ENCODE results near the gene NUP205. TPM values are rescaled to one million over a fixed set of nuclear protein-coding genes. Genes with fewer than 3 reads are reported as not detected.
A peak's percentile ranks its signal among the peaks of the same experiment; 100 is the strongest.

The NUP205 gene
- total and polyA plus RNA-seq, 2 of the 13 experiments (the other 11 are each of a cell fraction or from before 2014, with no cell fraction given): 46.2 to 87.2 TPM

- TF ChIP-seq CCAR2 (optimal IDR thresholded peaks at IDR 0.05; ENCODE audit: low read depth, low read length) (no peak), PRDM10 (CRISPR knock-in tag; IDR thresholded peaks at IDR 0.05; ENCODE audit: low read depth) (no peak), AFF4 (CRISPR knock-in tag; IDR thresholded peaks at IDR 0.05) (no peak), MIER3 (CRISPR knock-in tag; IDR thresholded peaks at IDR 0.05; ENCODE audit: borderline replicate concordance) (no peak), U2AF2 (IDR thresholded peaks at IDR 0.05; ENCODE audit: low read depth, low read length) (no peak), ETS1 (CRISPR knock-in tag; IDR thresholded peaks at IDR 0.05) (no peak), ZNF687 (CRISPR knock-in tag; IDR thresholded peaks at IDR 0.05) (no peak), MAFK (conservative IDR thresholded peaks at IDR 0.05 in 1 of 2, IDR thresholded peaks at IDR 0.05 in 1 of 2; ENCODE audit: low read length in 2 of 2) (0 out of 4 replicates have a peak, but pooled peaks of 1 of the 2 experiments have one; percentile 22), ZNF569 (CRISPR knock-in tag; IDR thresholded peaks at IDR 0.05; ENCODE audit: borderline replicate concordance) (no peak)
- Histone ChIP-seq H3K36me3 (replicated peaks in 1 of 2; ENCODE audit: control insufficient read depth in 1 of 2, insufficient read depth in 2 of 2, low read length in 2 of 2) (peaks cover 5 to 24% of the 10 kb centered on the region in 2 experiments; a peak in 3 of 5 replicates), H3K4me3 (replicated peaks in 1 of 3; ENCODE audit: insufficient read depth in 1 of 3, low read depth in 2 of 3, low read length in 3 of 3) (no peak overlapping the region), H3K4me2 (ENCODE audit: low read depth, low read length) (no peak overlapping the region), H3K9me3 (ENCODE audit: low read length) (no peaks in the 10 kb centered on the region), H3K27me3 (ENCODE audit: control insufficient read depth in 1 of 2, insufficient read depth in 2 of 2, low read length in 2 of 2) (no peaks in the 10 kb centered on the region), H3K9ac (ENCODE audit: insufficient read depth, low read depth, low read length) (no peak overlapping the region), H2AFZ (ENCODE audit: low read length) (no peak overlapping the region), H3K4me1 (ENCODE audit: insufficient read depth, low read length) (no peaks in the 10 kb centered on the region), H3K79me2 (ENCODE audit: insufficient read depth, low read length) (no peaks in the 10 kb centered on the region), H3K27ac (ENCODE audit: extremely low read length, insufficient read depth, low read length) (no peak overlapping the region), H4K20me1 (ENCODE audit: insufficient read depth, low read length) (no peaks in the 10 kb centered on the region)
- in situ Hi-C loops (cut with HindIII; ENCODE audit: extremely low pct_ligation_motif_present, low pct_unique_long_range_greater_than_20kb): no loop called here
- BruUV-seq (replicated peaks): TSS peak; percentile 48
- POLR2A ChIA-PET: no interaction called here
- no peak for DNase-seq (ENCODE audit: low spot score)
- 94% methylated on average over 14 of the region's 15 CpGs for WGBS (ENCODE audit: low lambda C conversion rate)
- FAIRE-seq: no peak
- intact Hi-C loops (cut with micrococcal nuclease; ENCODE audit: unreplicated experiment): no loop called here
- ATAC-seq: peak; percentile 46; the same call in 2 of the 3 replicates
- CTCF ChIA-PET (ENCODE audit: low intra/inter-chr PET ratio, low total read pairs): no interaction called here
Measured at GRCh38 chr7:135650831-135651573, 93.3 kb downstream of the NUP205 start.

All from HepG2 (cell line).